PC-3 (cell line): Measurements from ENCODE around the gene WDR53.

Experiments
- CTCF ChIP-seq: fragments of 300-600 bp; sonication (generic); conservative IDR thresholded peaks from 2 replicates; pipeline ENCODE4 v1.5.1; 2017; ENCODE audit warnings: antibody characterized with exemption, low read depth, mild to moderate bottlenecking, low read length
- EZH2 ChIP-seq: fragments of 300-600 bp; sonication (generic); IDR thresholded peaks from one replicate; pipeline ENCODE4 v1.6.1; 2017; ENCODE audit warnings: antibody characterized with exemption, mild to moderate bottlenecking, low read length; ENCODE audit not compliant: unreplicated experiment
- EZH2phosphoT487 ChIP-seq: fragments of 300-600 bp; sonication (generic); IDR thresholded peaks from 2 replicates; pipeline ENCODE4 v1.6.1; 2018; ENCODE audit warnings: mild to moderate bottlenecking, antibody characterized with exemption, low read length, borderline replicate concordance

GRCh38 chr3:196514913-196515621 is 53.3 kb downstream of the WDR53 start, which contains the start of gene SMCO1:
- TF ChIP-seq CTCF: no peak
- no peak for TF ChIP-seq EZH2
- TF ChIP-seq EZH2phosphoT487: no peak
